PC-3 (cell line): ENCODE results near the gene MBNL1. TPM values are rescaled to one million over a fixed set of nuclear protein-coding genes. Genes with fewer than 3 reads are reported as not detected.
"Not testable (repeated sequence)": the region's sequence is repeated elsewhere in the genome, so short reads cannot be mapped to it uniquely, and the experiment has no call there.

Experiments
- ATAC-seq: fragments of 200-7000 bp; cut with Tn5 transposase; 2 replicates; pipeline ENCODE4 v1.9.1; 2020; ENCODE audit warnings: mild to moderate bottlenecking, moderate library complexity
- BruUV-seq: library from RNA; stranded (reverse); fragments of 400-500 nt; replicated peaks from 2 replicates; lab custom pipeline; 2021; lab: Mats Ljungman, UMichigan
- CTCF ChIA-PET: fragments of 300-600 bp; sonication (Branson Sonifier 250); formaldehyde crosslinking; loops from one replicate; lab custom pipeline; 2022; ENCODE audit warnings: antibody characterized with exemption; lab: Charles Lee
- POLR2A ChIA-PET: fragments of 300-600 bp; sonication (Branson Sonifier 250); formaldehyde crosslinking; loops from one replicate; lab custom pipeline; 2022; ENCODE audit warnings: antibody characterized with exemption; ENCODE audit not compliant: unreplicated experiment; lab: Charles Lee
- DNase-seq: peaks from one replicate; pipeline ENCODE4 v3.0.0-alpha.2; 2015
- H2AFZ ChIP-seq: fragments of 300-600 bp; sonication (generic); 2 replicates; pipeline ENCODE4 v1.6.0; 2016; ENCODE audit warnings: antibody characterized with exemption, low read length
- H3F3A ChIP-seq: fragments of 300-600 bp; sonication (generic); one replicate; pipeline ENCODE4 v1.6.0; 2017; ENCODE audit warnings: antibody characterized with exemption, low read length, control low read depth, mild to moderate bottlenecking; ENCODE audit not compliant: unreplicated experiment
- H3K27ac ChIP-seq: fragments of 300-600 bp; sonication (generic); 2 replicates; pipeline ENCODE4 v1.5.1; 2016; ENCODE audit warnings: mild to moderate bottlenecking, low read length
- H3K27me3 ChIP-seq: fragments of 300-600 bp; sonication (generic); 2 replicates; pipeline ENCODE4 v1.6.1; 2016; ENCODE audit warnings: low read length, mixed read lengths
- H3K36me3 ChIP-seq: fragments of 300-600 bp; sonication (generic); 2 replicates; pipeline ENCODE4 v1.6.1; 2016; ENCODE audit warnings: low read depth, mixed run types, low read length, mixed read lengths
- H3K4me1 ChIP-seq: fragments of 300-600 bp; sonication (generic); 2 replicates; pipeline ENCODE4 v1.5.1; 2016; ENCODE audit warnings: low read length; ENCODE audit not compliant: insufficient read depth
- H3K4me2 ChIP-seq: fragments of 300-600 bp; sonication (generic); 2 replicates; pipeline ENCODE4 v1.6.0; 2016; ENCODE audit warnings: low read length
- H3K4me3 ChIP-seq: fragments of 300-600 bp; sonication (generic); 2 replicates; pipeline ENCODE4 v1.5.1; 2016; ENCODE audit warnings: mild to moderate bottlenecking, low read length, mixed read lengths
- H3K79me2 ChIP-seq: fragments of 300-600 bp; sonication (generic); 2 replicates; pipeline ENCODE4 v1.6.1; 2017; ENCODE audit warnings: low read length, mixed read lengths
- H3K9ac ChIP-seq: fragments of 300-600 bp; sonication (generic); 2 replicates; pipeline ENCODE4 v1.6.0; 2016; ENCODE audit warnings: mild to moderate bottlenecking, low read length
- H3K9me2 ChIP-seq: fragments of 300-600 bp; sonication (generic); replicated peaks from 2 replicates; pipeline ENCODE4 v1.6.1; 2016; ENCODE audit warnings: mixed run types, low read length, mixed read lengths
- H3K9me3 ChIP-seq: fragments of 300-600 bp; sonication (generic); 2 replicates; pipeline ENCODE4 v1.6.1; 2016; ENCODE audit warnings: low read length, mixed read lengths
- H4K20me1 ChIP-seq: fragments of 300-600 bp; sonication (generic); 2 replicates; pipeline ENCODE4 v1.6.1; 2016; ENCODE audit warnings: low read length, mixed read lengths
- CTCF ChIP-seq: fragments of 300-600 bp; sonication (generic); conservative IDR thresholded peaks from 2 replicates; pipeline ENCODE4 v1.5.1; 2017; ENCODE audit warnings: antibody characterized with exemption, low read depth, mild to moderate bottlenecking, low read length
- EZH2 ChIP-seq: fragments of 300-600 bp; sonication (generic); IDR thresholded peaks from one replicate; pipeline ENCODE4 v1.6.1; 2017; ENCODE audit warnings: antibody characterized with exemption, mild to moderate bottlenecking, low read length; ENCODE audit not compliant: unreplicated experiment
- EZH2phosphoT487 ChIP-seq: fragments of 300-600 bp; sonication (generic); IDR thresholded peaks from 2 replicates; pipeline ENCODE4 v1.6.1; 2018; ENCODE audit warnings: mild to moderate bottlenecking, antibody characterized with exemption, low read length, borderline replicate concordance
- intact Hi-C: fragments of 100-400 bp; cut with micrococcal nuclease; formaldehyde crosslinking; loops from 2 replicates; pipeline ENCODE4 v1.9.0; 2023
- total RNA-seq: library from RNA; depleted of rRNA; stranded (reverse); fragments of >200 nt; gene quantifications from 2 replicates; pipeline ENCODE4 v1.2.3, GENCODE V29; 2014

The MBNL1 gene
- total RNA-seq, 1 experiment from 2014 or later = 161 TPM

- Histone ChIP-seq H3K9ac (no peak overlapping the region), H4K20me1 (no peaks in the 10 kb centered on the region; the same call in 1 of the 2 replicates), H3K79me2 (peaks cover 80% of the 10 kb centered on the region), H3K27me3 (no peaks in the 10 kb centered on the region), H3F3A (no peaks in the 10 kb centered on the region), H3K9me3 (no peaks in the 10 kb centered on the region), H3K9me2 (no peaks in the 10 kb centered on the region), H3K4me1 (peaks cover 15% of the 10 kb centered on the region), H3K27ac (no peak overlapping the region), H3K4me3 (no peak overlapping the region), H3K4me2 (no peak overlapping the region), H3K36me3 (peaks cover 25% of the 10 kb centered on the region), H2AFZ (no peak overlapping the region)
- intact Hi-C loops = no loop called here
- DNase-seq (no peak), ATAC-seq (no peak)
- TF ChIP-seq EZH2 (no peak), EZH2phosphoT487 (no peak), CTCF (no peak)
- CTCF ChIA-PET = no interaction called here
- POLR2A ChIA-PET = no interaction called here
- BruUV-seq = no TSS peak
Measured at GRCh38 chr3:152434142-152434541, 165.4 kb downstream of the MBNL1 start.

- H4K20me1 ChIP-seq, intact Hi-C loops, H3K9me3 ChIP-seq, H3K9me2 ChIP-seq, BruUV-seq, CTCF ChIA-PET, POLR2A ChIA-PET, H3K4me3 ChIP-seq, ATAC-seq, H3F3A ChIP-seq, H3K27me3 ChIP-seq, H3K9ac ChIP-seq, H3K27ac ChIP-seq, DNase-seq, H2AFZ ChIP-seq, H3K4me2 ChIP-seq, H3K4me1 ChIP-seq: not testable (repeated sequence)
- Histone ChIP-seq H3K79me2 (peaks cover 83% of the 10 kb centered on the region), H3K36me3 (peaks cover 25% of the 10 kb centered on the region)
Measured at GRCh38 chr3:152435210-152435609, 166.5 kb downstream of the MBNL1 start.

- POLR2A ChIA-PET = no interaction called here
- intact Hi-C loops = no loop called here
Measured at GRCh38 chr3:152436707-152437590, 168.2 kb downstream of the MBNL1 start.

More at GRCh38 chr3:152436707-152437590, 168.2 kb downstream of the MBNL1 start:
- Histone ChIP-seq H3K36me3 (peaks cover 25% of the 10 kb centered on the region), H3K79me2 (peaks cover 85% of the 10 kb centered on the region), H3K4me1 (peaks cover 8% of the 10 kb centered on the region), H4K20me1 (no peaks in the 10 kb centered on the region; the same call in 1 of the 2 replicates), H3K9me3 (no peaks in the 10 kb centered on the region), H3K4me2 (no peak overlapping the region), H3K9ac (no peak overlapping the region), H3F3A (no peaks in the 10 kb centered on the region), H3K27me3 (no peaks in the 10 kb centered on the region), H3K27ac (no peak overlapping the region), H3K4me3 (no peak overlapping the region), H3K9me2 (no peaks in the 10 kb centered on the region), H2AFZ (no peak overlapping the region)
- no peak for ATAC-seq
- CTCF ChIA-PET = interaction anchor here (0.6 kb wide), 1 partner anchor 8 kb away, joined by 3 read pairs; no protein-coding TSS in a partner anchor
- no TSS peak for BruUV-seq
- no peak for DNase-seq
- TF ChIP-seq CTCF = no peak
- TF ChIP-seq EZH2phosphoT487 = no peak
- TF ChIP-seq EZH2 = no peak
